B cell (primary cell): ENCODE measurements around the gene ACAA2. TPM values are rescaled to one million over a fixed set of nuclear protein-coding genes. Genes with fewer than 3 reads are reported as not detected.

Experiments
- ATAC-seq: fragments of 200-7000 bp; cut with Tn5 transposase; one replicate; pipeline ENCODE4 v1.10.0; 2021; ENCODE audit warnings: low read depth, mild to moderate bottlenecking, moderate number of reproducible peaks, moderate library complexity
- CTCF ChIA-PET: fragments of 350-600 bp; sonication (Branson Sonifier 250); formaldehyde crosslinking; loops from one replicate; lab custom pipeline; 2021; ENCODE audit warnings: antibody characterized with exemption, inconsistent platforms; lab: Charles Lee
- POLR2A ChIA-PET: fragments of 350-600 bp; sonication (Branson Sonifier 250); formaldehyde crosslinking; loops from one replicate; lab custom pipeline; 2021; ENCODE audit warnings: antibody characterized with exemption; lab: Charles Lee
- DNase-seq: peaks from one replicate; pipeline ENCODE4 v3.0.0; 2013
- H2AFZ ChIP-seq: 2 replicates; pipeline ENCODE4 v1.6.1; 2012; ENCODE audit warnings: mild to moderate bottlenecking, low read depth, low read length; ENCODE audit not compliant: insufficient read depth, poor library complexity, severe bottlenecking
- H3K27ac ChIP-seq, 2 donors: 1 replicate in 1 of 2; 2 replicates in 1 of 2; pipeline ENCODE4 v1.5.1; 2012 to 2013; ENCODE audit warnings: low read length in 2 of 2, mild to moderate bottlenecking in 2 of 2, moderate library complexity in 1 of 2
- H3K27me3 ChIP-seq, 4 experiments: fragments of 200-600 bp in 1 of 4; sonication (generic) in 1 of 4; replicated peaks in 1 of 4; 1 replicate in 2 of 4; 2 replicates in 2 of 4; pipeline versions ENCODE4 v1.6.1 to v1.7.0; 2013 to 2016; ENCODE audit warnings: low read length in 3 of 4, mild to moderate bottlenecking in 2 of 4, mixed read lengths in 1 of 4, moderate library complexity in 1 of 4; ENCODE audit not compliant: insufficient read depth in 4 of 4, control insufficient read depth in 3 of 4; ENCODE audit errors: control extremely low read depth in 1 of 4
- H3K36me3 ChIP-seq, 2 experiments: replicated peaks in 1 of 2; 1 replicate in 1 of 2; 2 replicates in 1 of 2; pipeline versions ENCODE4 v1.6.1 to v1.7.1; 2013; ENCODE audit warnings: low read length in 1 of 2; ENCODE audit not compliant: insufficient read depth in 2 of 2, control insufficient read depth in 1 of 2; ENCODE audit errors: control extremely low read depth in 1 of 2, extremely low read depth in 1 of 2
- H3K4me1 ChIP-seq, 2 donors: fragments of 200-600 bp in 1 of 2; sonication (generic) in 1 of 2; 1 replicate in 1 of 2; 2 replicates in 1 of 2; pipeline versions ENCODE4 v1.5.1 to v1.6.1; 2013 to 2017; ENCODE audit warnings: low read length in 2 of 2; ENCODE audit not compliant: control insufficient read depth in 2 of 2, insufficient read depth in 2 of 2
- H3K4me2 ChIP-seq: replicated peaks from 2 replicates; pipeline ENCODE3; 2012; ENCODE audit warnings: mild to moderate bottlenecking, low read depth, low read length; ENCODE audit not compliant: poor library complexity, severe bottlenecking
- H3K4me3 ChIP-seq, 5 experiments: fragments of 200-600 bp in 1 of 5; sonication (generic) in 1 of 5; 1 replicate in 3 of 5; 2 replicates in 2 of 5; pipeline versions ENCODE4 v1.5.1 to v1.7.0; 2011 to 2016; ENCODE audit warnings: low read length in 4 of 5, mild to moderate bottlenecking in 4 of 5, low read depth in 2 of 5, control low read depth in 1 of 5, moderate library complexity in 1 of 5; ENCODE audit not compliant: insufficient read depth in 1 of 5; ENCODE audit errors: control extremely low read depth in 1 of 5, extremely low read depth in 1 of 5
- H3K79me2 ChIP-seq: fragments of 200-600 bp; sonication (generic); one replicate; pipeline ENCODE4 v1.6.0; 2016; ENCODE audit warnings: low read length; ENCODE audit not compliant: control insufficient read depth, insufficient read depth
- H3K9ac ChIP-seq: fragments of 200-600 bp; sonication (generic); 2 replicates; pipeline ENCODE4 v1.6.1; 2017; ENCODE audit warnings: mild to moderate bottlenecking, low read length, moderate library complexity
- H3K9me3 ChIP-seq, 3 donors: one replicate each; pipeline versions ENCODE4 v1.6.1 to v1.7.1; 2013; ENCODE audit warnings: low read length in 2 of 3; ENCODE audit not compliant: control insufficient read depth in 2 of 3, insufficient read depth in 1 of 3; ENCODE audit errors: control extremely low read depth in 1 of 3
- H4K20me1 ChIP-seq: 2 replicates; pipeline ENCODE4 v1.6.0; 2012; ENCODE audit warnings: mild to moderate bottlenecking, low read length; ENCODE audit not compliant: insufficient read depth, control insufficient read depth, poor library complexity, severe bottlenecking
- H3K27ac Mint-ChIP-seq: one replicate; pipeline ENCODE4 v1.8.0; 2021; ENCODE audit warnings: mixed read lengths
- H3K27me3 Mint-ChIP-seq: one replicate; pipeline ENCODE4 v1.8.0; 2021; ENCODE audit warnings: mixed read lengths
- H3K4me1 Mint-ChIP-seq: one replicate; pipeline ENCODE4 v1.8.0; 2021; ENCODE audit warnings: mixed read lengths
- H3K4me3 Mint-ChIP-seq: one replicate; pipeline ENCODE4 v1.8.0; 2021; ENCODE audit warnings: mixed read lengths
- H3K9me3 Mint-ChIP-seq: one replicate; pipeline ENCODE4 v1.8.0; 2022; ENCODE audit warnings: mixed read lengths; ENCODE audit not compliant: insufficient read depth
- CTCF ChIP-seq: fragments of 200-600 bp; IDR thresholded peaks from one replicate; pipeline ENCODE4 v1.8.0; 2022; ENCODE audit warnings: antibody characterized with exemption, mild to moderate bottlenecking
- EZH2 ChIP-seq: IDR thresholded peaks from 2 replicates; pipeline ENCODE4 v1.6.1; 2012; ENCODE audit warnings: borderline replicate concordance, low read depth, mild to moderate bottlenecking, moderate library complexity, low read length; ENCODE audit not compliant: insufficient read depth, poor library complexity, severe bottlenecking
- WGBS: methylation state at CpG from one replicate; pipeline ENCODE4 v1.1.5; 2013; ENCODE audit warnings: missing lambda C conversion rate; ENCODE audit not compliant: insufficient coverage; 5-methylcytosine and 5-hydroxymethylcytosine counted together
- intact Hi-C: fragments of 100-400 bp; cut with micrococcal nuclease; formaldehyde crosslinking; loops from one replicate; pipeline ENCODE4 v1.10.0; 2022
- polyA plus RNA-seq: library from polyadenylated mRNA; depleted of rRNA; stranded (reverse); fragments of >200 nt; gene quantifications from 2 replicates; pipeline ENCODE4 v1.2.3, GENCODE V29; 2012
- total RNA-seq, 2 donors: library from RNA; stranded (reverse); fragments of 120-200 nt in 1 of 2; gene quantifications; 1 replicate in 1 of 2; 2 replicates in 1 of 2; pipeline versions ENCODE4 v1.2.3 to v1.2.4, GENCODE V29; 2013 to 2022

Gene ACAA2
- total and polyA plus RNA-seq, 2 donors (not counting 1 experiment from before 2014, with no cell fraction given) = 10.6 to 25.0 TPM

GRCh38 chr18:49859021-49859359 is 45.7 kb upstream of the ACAA2 start:
- ATAC-seq (no peak), DNase-seq (no peak)
- Histone ChIP-seq H3K27me3 (no peaks in the 10 kb centered on the region), H4K20me1 (no peaks in the 10 kb centered on the region), H3K36me3 (no peaks in the 10 kb centered on the region), H3K4me3 (no peak overlapping the region), H3K9me3 (no peaks in the 10 kb centered on the region), H3K79me2 (no peaks in the 10 kb centered on the region), H3K4me2 (no peak overlapping the region), H3K27ac (no peak overlapping the region), H2AFZ (no peak overlapping the region), H3K9ac (no peak overlapping the region), H3K4me1 (no peaks in the 10 kb centered on the region)
- ChIA-PET POLR2A (no interaction called here), CTCF (interaction anchor here (0.7 to 7.3 kb wide), 10 partner anchors 12 to 1384 kb away, joined by 3 to 127 read pairs (median 6); no protein-coding TSS in a partner anchor)
- no peaks in the 10 kb centered on the region for H3K27me3 Mint-ChIP-seq
- no peak for TF ChIP-seq EZH2
- TF ChIP-seq CTCF = no peak
- no peaks in the 10 kb centered on the region for H3K9me3 Mint-ChIP-seq
- WGBS = 74% methylated on average over 4 of the region's 6 CpGs
- H3K27ac Mint-ChIP-seq = no peak overlapping the region
- intact Hi-C loops = no loop called here
- H3K4me1 Mint-ChIP-seq = no peaks in the 10 kb centered on the region
- no peak overlapping the region for H3K4me3 Mint-ChIP-seq

GRCh38 chr18:49858309-49859020 is 45.1 kb upstream of the ACAA2 start:
- Histone ChIP-seq H3K9ac (no peak overlapping the region), H3K79me2 (no peaks in the 10 kb centered on the region), H3K4me3 (no peak overlapping the region), H3K9me3 (no peaks in the 10 kb centered on the region), H2AFZ (no peak overlapping the region), H3K27ac (no peak overlapping the region), H3K4me2 (no peak overlapping the region), H3K4me1 (no peaks in the 10 kb centered on the region), H4K20me1 (no peaks in the 10 kb centered on the region), H3K27me3 (no peaks in the 10 kb centered on the region), H3K36me3 (no peaks in the 10 kb centered on the region)
- no peak overlapping the region for H3K4me3 Mint-ChIP-seq
- ATAC-seq (no peak), DNase-seq (peak; percentile 48)
- ChIA-PET CTCF (interaction anchor here (0.7 to 7.3 kb wide), 9 partner anchors 11 to 1383 kb away, joined by 3 to 127 read pairs (median 6); no protein-coding TSS in a partner anchor), POLR2A (no interaction called here)
- no peaks in the 10 kb centered on the region for H3K9me3 Mint-ChIP-seq
- no peaks in the 10 kb centered on the region for H3K4me1 Mint-ChIP-seq
- no peaks in the 10 kb centered on the region for H3K27me3 Mint-ChIP-seq
- intact Hi-C loops = no loop called here
- no peak for TF ChIP-seq EZH2
- peak; percentile 79 for TF ChIP-seq CTCF
- 85% methylated on average over 8 of the region's 11 CpGs for WGBS
- H3K27ac Mint-ChIP-seq = no peak overlapping the region
